Ovary (tissue), 3 donors: Measurements from ENCODE around the gene TNIK.

Experiments
- CTCF ChIP-seq, 3 donors: fragments of 450-650 bp in 2 of 3; fragments of 200-600 bp in 1 of 3; IDR thresholded peaks; one replicate each; pipeline versions ENCODE4 v1.5.1 to v1.8.0; 2016 to 2022; ENCODE audit warnings: antibody characterized with exemption in 3 of 3, mild to moderate bottlenecking in 1 of 3
- EP300 ChIP-seq: sonication (generic); formaldehyde crosslinking; IDR thresholded peaks from one replicate; pipeline ENCODE4 v1.6.1; 2017; ENCODE audit warnings: antibody characterized with exemption
- POLR2A ChIP-seq: fragments of 450-650 bp; IDR thresholded peaks from one replicate; pipeline ENCODE4 v1.6.1; 2017; ENCODE audit warnings: antibody characterized with exemption, mild to moderate bottlenecking, moderate library complexity
- donor health status: DM: no; HTN: no; CAD: no.

GRCh38 chr3:171313702-171314101 lies 146.5 kb downstream of the TNIK start:
- TF ChIP-seq CTCF (IDR thresholded peaks at IDR 0.05) (no peak), POLR2A (no peak), EP300 (no peak)
